ENCODE results near the gene MYO18A.
A peak's percentile ranks its signal among the peaks of the same experiment; 100 is the strongest.

Gene MYO18A

GRCh38 chr17:29145289-29146073 is 34.7 kb downstream of the MYO18A start:
- peak; percentile 19 for DNase-seq

GRCh38 chr17:29143894-29144293 is 36.3 kb downstream of the MYO18A start:
- peak; percentile 15 for DNase-seq

GRCh38 chr17:29141514-29141876 is 38.7 kb downstream of the MYO18A start:
- DNase-seq: no peak

GRCh38 chr17:29140631-29141513 is 39.3 kb downstream of the MYO18A start:
- peak; percentile 47 for DNase-seq

GRCh38 chr17:29140051-29140621 is 40.1 kb downstream of the MYO18A start:
- no peak for DNase-seq

GRCh38 chr17:29138971-29139691 is 41.1 kb downstream of the MYO18A start:
- no peak for DNase-seq

- no peak for DNase-seq
Observed at GRCh38 chr17:29138184-29138955, 41.8 kb downstream of the MYO18A start.

- DNase-seq: no peak
Observed at GRCh38 chr17:29136998-29137730, 43.0 kb downstream of the MYO18A start.

GRCh38 chr17:29135464-29135863 is 44.7 kb downstream of the MYO18A start:
- no peak for DNase-seq

GRCh38 chr17:29133121-29133713 is 47.0 kb downstream of the MYO18A start:
- no peak for DNase-seq

GRCh38 chr17:29131814-29132682 is 48.1 kb downstream of the MYO18A start:
- DNase-seq: no peak

GRCh38 chr17:29129731-29130130 is 50.5 kb downstream of the MYO18A start:
- DNase-seq: no peak

- no peak for DNase-seq
Observed at GRCh38 chr17:29127840-29128239, 52.4 kb downstream of the MYO18A start.

GRCh38 chr17:29126268-29126930 is 53.8 kb downstream of the MYO18A start:
- no peak for DNase-seq

- no peak for DNase-seq
Observed at GRCh38 chr17:29125651-29126050, 54.5 kb downstream of the MYO18A start.

GRCh38 chr17:29124925-29125273 is 55.3 kb downstream of the MYO18A start:
- DNase-seq: no peak

GRCh38 chr17:29124135-29124924 is 55.9 kb downstream of the MYO18A start:
- DNase-seq: peak; percentile 66

GRCh38 chr17:29123111-29123510 is 57.1 kb downstream of the MYO18A start:
- no peak for DNase-seq

GRCh38 chr17:29121442-29121841 is 58.8 kb downstream of the MYO18A start:
- no peak for DNase-seq
